ENCODE data around the gene SLC22A15. TPM values are rescaled to one million over a fixed set of nuclear protein-coding genes. Genes with fewer than 3 reads are reported as not detected.

SLC22A15 gene
- total RNA-seq, result 1 to 10 TPM; 1.1 to 1.2 TPM

- Histone ChIP-seq H3K27ac (peak within 1 kb of the TSS; percentile 40), H3K27me3 (no peaks in the 10 kb centered on the region), H3K36me3 (no peaks in the 10 kb centered on the region), H3K4me3 (peak within 1 kb of the TSS; percentile 60), H3K4me1 (no peaks in the 10 kb centered on the region), H3K9me3 (no peaks in the 10 kb centered on the region), H3K9ac (ENCODE audit: low read depth in 2 of 2, low read length in 2 of 2) (peak within 1 kb of the TSS; percentile 52 to 61)
- DNase-seq, result peak; percentile 62
- no peak for TF ChIP-seq CTCF (IDR thresholded peaks at IDR 0.05)
- intact Hi-C loops (cut with DNase I), result no loop called here
Measured at GRCh38 chr1:115976062-115976920, at the start of gene SLC22A15. SLC22A15 (plus strand) TSS chr1:115976513; CDS start chr1:115976628, 115 bp downstream.

GRCh38 chr1:115927971-115928370, 48.3 kb upstream of the SLC22A15 start:
- Histone ChIP-seq H3K27me3 (no peaks in the 10 kb centered on the region), H3K4me1 (no peaks in the 10 kb centered on the region), H3K36me3 (no peaks in the 10 kb centered on the region), H3K4me3 (no peak overlapping the region), H3K9ac (ENCODE audit: low read depth in 2 of 2, low read length in 2 of 2) (no peak overlapping the region), H3K9me3 (no peaks in the 10 kb centered on the region), H3K27ac (no peak overlapping the region)
- DNase-seq, result no peak
- intact Hi-C loops (cut with DNase I), result no loop called here
- TF ChIP-seq CTCF (IDR thresholded peaks at IDR 0.05), result no peak

- Histone ChIP-seq H3K9me3 (no peaks in the 10 kb centered on the region), H3K4me3 (no peak overlapping the region), H3K36me3 (no peaks in the 10 kb centered on the region), H3K9ac (ENCODE audit: low read depth in 2 of 2, low read length in 2 of 2) (no peak overlapping the region), H3K4me1 (no peaks in the 10 kb centered on the region), H3K27ac (no peak overlapping the region), H3K27me3 (no peaks in the 10 kb centered on the region)
- intact Hi-C loops (cut with DNase I), result no loop called here
- no peak for DNase-seq
- TF ChIP-seq CTCF (IDR thresholded peaks at IDR 0.05), result no peak
Measured at GRCh38 chr1:115929881-115930280, 46.4 kb upstream of the SLC22A15 start.

GRCh38 chr1:115933625-115934024, 42.7 kb upstream of the SLC22A15 start:
- Histone ChIP-seq H3K36me3 (no peaks in the 10 kb centered on the region), H3K9ac (ENCODE audit: low read depth in 2 of 2, low read length in 2 of 2) (no peak overlapping the region), H3K27me3 (no peaks in the 10 kb centered on the region), H3K27ac (no peak overlapping the region), H3K9me3 (no peaks in the 10 kb centered on the region), H3K4me3 (no peak overlapping the region), H3K4me1 (no peaks in the 10 kb centered on the region)
- no peak for TF ChIP-seq CTCF (IDR thresholded peaks at IDR 0.05)
- DNase-seq, result no peak
- intact Hi-C loops (cut with DNase I), result no loop called here

GRCh38 chr1:115939455-115939854, 36.9 kb upstream of the SLC22A15 start:
- no peaks in the 10 kb centered on the region for H3K36me3 ChIP-seq
- no peak for TF ChIP-seq CTCF (IDR thresholded peaks at IDR 0.05)
- H3K9ac ChIP-seq (ENCODE audit: low read depth in 2 of 2, low read length in 2 of 2), result no peak overlapping the region
- H3K4me1 ChIP-seq, result no peaks in the 10 kb centered on the region
- no peaks in the 10 kb centered on the region for H3K9me3 ChIP-seq
- DNase-seq, result no peak
- no peak overlapping the region for H3K4me3 ChIP-seq
- H3K27me3 ChIP-seq, result no peaks in the 10 kb centered on the region
- H3K27ac ChIP-seq, result no peak overlapping the region
- intact Hi-C loops (cut with DNase I), result no loop called here
